Stimulated activated CD8-positive, alpha-beta memory T cell treated with anti-CD3 and anti-CD28 coated beads, Interleukin-15, amount 100 ng/mL, for 48 hours (primary cell): ENCODE measurements around the gene KLF15.

Source experiments
- DNase-seq, 2 donors: peaks; one replicate each; pipeline ENCODE4 v3.0.0-alpha.2; 2020; ENCODE audit warnings: low read depth in 2 of 2

The KLF15 gene

DNA sequence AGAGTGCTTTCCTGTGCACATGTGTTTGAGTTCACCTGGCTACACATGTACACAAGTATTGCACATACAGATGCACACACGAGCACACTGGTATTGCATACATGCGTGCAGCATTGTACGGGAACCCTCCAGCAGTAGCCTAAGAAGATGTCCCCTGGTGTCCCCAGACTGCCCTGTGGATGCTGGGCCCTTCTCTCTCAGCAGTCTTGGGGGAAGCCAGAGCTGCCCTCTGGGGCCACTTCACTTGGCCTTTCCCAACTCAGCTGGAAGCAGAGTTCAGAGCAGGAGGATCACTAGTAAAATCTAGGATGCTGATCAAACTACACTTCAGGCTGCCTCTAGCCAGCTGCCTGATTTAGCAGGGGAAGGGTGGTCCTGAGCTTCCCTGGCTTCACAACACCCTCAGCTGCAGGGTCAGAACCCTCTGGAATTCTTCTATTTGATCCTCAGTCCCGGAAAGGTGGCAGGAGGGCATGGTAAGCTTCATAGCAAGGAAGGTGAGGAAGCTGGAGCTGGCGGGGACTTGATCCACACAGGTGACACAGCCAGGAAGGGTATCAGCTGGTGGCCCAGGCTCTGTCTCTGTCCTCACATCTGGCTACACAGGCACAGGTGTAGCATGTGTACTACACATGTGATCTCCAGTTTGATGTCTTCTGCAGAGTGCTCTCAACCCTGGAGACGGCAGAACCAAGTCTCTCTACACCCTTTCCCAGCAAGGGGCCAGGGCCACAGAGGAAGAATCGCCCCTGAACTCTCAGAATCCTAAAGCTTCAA, 36.5 kb downstream of the KLF15 start:
- no peak for DNase-seq

DNA sequence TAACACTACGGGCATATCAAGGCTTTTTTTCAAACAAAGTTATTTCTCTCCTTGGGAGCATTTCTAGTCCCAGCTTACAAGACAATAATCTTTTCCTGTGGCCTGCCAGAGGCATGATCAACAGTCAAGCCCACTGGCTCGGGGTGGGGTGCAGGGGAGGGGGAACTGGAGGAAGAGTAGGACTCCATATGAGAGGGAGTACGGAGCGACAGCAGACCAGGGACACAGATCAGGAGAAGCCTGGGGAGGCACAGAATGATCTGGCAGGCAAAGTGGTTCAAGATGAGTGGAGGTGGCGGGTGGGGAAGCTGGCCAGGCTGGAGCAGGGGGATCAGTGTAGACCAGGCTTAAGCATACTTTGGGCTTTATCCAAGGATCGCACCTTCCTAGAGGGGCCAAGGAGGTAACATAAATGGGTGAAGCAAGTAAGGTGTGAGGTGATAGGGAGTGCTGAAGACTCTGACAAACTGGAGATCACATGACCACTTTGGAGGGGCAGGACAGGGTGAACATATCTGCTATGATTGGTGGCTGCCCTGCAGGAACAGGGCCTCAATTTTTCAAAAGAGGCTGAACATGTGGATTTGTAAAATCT, 37.4 kb downstream of the KLF15 start:
- DNase-seq = no peak

- no peak for DNase-seq
Observed at GRCh38 chr3:126317029-126317996, 39.9 kb downstream of the KLF15 start.

DNA sequence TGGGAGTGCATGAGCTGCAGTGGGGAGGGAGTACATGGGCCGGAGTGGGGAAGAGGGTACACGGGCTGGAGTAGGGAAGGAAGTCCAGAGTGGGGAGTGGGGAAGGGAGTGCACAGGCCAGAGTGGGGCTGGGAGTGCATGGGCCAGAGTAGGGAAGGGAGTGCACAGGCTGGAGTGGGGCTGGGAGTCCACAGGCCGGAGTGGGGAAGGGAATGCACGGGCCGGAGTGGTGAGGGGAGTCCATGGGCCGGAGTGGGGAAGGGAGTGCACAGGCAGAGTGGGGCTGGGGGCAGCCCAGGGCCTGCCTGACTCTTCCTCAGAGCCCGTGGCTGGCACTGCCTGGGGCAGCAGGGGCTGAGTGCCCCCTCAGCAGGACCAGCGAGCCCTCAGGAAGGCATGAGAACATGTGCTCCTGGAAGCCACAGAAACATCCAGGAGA, 40.7 kb downstream of the KLF15 start:
- no peak for DNase-seq

GRCh38 chr3:126316031-126316461, 41.2 kb downstream of the KLF15 start:
- DNase-seq = no peak

GRCh38 chr3:126314790-126315658, 42.2 kb downstream of the KLF15 start:
- no peak for DNase-seq

- DNase-seq = no peak
Observed at GRCh38 chr3:126314305-126314789, 42.9 kb downstream of the KLF15 start.

DNA sequence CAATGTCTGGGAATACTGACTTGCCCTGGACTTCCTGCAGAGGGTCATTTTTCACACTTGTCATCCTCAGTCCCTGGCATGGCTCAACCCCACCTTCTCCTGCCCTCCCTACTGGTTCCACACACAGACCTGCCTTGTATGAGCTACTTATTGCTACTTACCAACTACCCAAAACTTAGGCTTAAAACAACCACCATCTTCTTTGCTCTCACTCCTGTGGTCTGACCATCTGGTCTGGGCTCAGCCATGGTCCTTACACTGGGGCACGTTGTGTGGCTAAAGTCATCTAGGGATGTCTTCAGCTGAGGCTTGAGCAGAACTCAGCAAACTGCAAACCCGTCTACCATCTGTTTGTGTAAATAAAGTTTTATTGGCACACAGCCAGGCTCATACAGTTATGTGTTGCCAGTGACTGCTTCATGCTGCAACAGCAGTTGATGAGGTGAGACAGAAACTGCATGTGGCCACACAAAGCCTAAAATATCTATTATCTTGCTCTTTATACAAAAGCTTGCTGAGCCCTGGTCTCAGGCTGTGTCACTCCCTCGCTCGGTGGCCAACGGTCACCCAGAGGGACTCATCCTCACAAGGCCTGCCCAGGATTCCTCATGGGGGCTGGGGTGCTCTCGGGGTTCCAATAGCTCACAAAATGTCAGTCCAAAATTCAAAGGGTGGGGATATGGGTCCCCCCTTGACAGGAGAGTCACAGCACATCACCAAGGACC, 43.5 kb downstream of the KLF15 start:
- no peak for DNase-seq

GRCh38 chr3:126313166-126313565, 44.0 kb downstream of the KLF15 start:
- DNase-seq = no peak

DNA sequence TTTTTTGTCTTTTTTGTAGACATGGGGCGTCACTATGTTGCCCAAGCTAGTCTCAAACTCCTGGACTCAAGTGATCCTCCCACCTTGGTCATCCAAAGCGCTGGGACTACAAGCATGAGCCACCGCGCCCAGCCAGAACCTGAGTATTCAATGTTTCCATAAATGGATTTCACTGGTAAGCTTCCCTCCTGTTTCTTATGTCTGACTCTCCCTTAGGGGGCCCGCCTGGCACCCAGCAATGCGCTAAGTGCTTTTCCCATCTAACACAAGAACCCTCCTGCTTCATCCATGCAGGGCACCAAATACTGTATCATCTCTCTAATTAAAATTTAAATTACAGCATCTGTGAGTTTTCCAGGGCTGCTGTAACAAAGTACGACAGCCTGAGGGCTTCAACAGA, 44.9 kb downstream of the KLF15 start:
- no peak for DNase-seq

DNA sequence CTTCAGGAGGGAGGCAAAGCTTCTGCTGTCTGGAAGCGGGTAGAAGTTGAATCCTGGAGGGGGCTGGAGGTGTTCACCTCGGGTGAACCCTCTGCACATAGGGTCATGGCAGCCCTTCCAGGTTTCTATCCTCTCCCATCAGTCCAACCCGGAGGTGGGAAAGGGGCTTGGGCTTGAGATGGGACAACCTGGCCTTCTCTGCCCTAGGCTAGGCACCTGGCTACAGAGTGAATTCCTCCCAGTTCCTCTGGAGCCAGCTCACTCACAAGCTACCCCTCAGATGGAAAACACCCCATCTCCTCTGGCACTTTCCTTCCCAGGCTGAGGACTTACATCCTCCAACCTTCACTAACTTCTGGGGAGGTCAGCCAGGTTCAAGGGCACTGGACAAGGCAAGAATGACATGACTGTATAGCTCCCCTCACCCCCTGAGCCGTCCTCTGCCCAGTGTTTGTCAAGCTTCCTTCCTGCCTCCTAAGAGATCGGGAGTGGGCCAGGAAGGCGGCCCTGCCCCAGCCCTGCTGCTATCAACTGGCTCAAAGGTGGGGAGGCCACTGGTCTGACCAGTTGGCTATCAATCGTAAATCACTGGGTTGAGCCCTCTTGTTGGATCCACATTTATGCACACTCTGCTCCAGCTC, 45.8 kb downstream of the KLF15 start:
- DNase-seq = no peak

- DNase-seq = no peak
Observed at GRCh38 chr3:126310816-126311215, 46.4 kb downstream of the KLF15 start.

DNA sequence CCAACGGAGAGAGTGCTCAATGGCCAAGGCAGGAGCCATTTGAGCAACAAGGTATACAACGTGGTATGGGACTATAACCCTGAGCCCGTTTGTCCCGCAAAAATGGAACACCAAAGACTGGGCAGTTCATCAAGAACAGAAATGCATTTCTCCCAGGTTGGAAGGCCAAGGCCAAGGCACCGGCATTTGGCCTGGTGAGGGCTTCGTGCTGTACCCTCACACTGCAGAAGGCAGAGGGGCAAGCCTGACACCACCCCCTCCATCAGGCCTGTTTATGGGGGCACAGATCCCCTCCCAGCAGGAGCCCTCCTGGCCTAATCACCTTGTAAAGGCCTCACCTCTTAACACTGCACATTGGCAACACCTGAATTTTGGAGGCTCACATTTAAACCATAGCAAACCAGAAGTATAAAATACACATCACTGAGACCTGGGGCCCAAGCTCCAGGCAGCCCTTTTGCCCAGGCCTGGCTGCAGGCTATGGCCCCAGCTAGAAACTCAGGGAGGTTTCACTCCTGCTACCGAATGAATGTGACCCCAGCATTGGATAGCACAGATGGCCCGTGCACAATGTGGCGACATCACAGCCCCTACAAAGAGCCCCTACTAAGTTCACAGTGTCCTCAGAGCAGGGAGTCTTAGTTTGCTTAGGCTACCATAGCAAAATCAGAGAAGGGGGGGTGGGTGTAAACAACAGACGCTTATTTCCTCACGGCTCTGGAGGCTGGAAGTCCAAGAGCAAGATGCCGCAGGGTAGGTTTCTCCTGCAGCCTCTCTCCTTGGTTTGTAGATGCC, 47.1 kb downstream of the KLF15 start:
- no peak for DNase-seq

DNA sequence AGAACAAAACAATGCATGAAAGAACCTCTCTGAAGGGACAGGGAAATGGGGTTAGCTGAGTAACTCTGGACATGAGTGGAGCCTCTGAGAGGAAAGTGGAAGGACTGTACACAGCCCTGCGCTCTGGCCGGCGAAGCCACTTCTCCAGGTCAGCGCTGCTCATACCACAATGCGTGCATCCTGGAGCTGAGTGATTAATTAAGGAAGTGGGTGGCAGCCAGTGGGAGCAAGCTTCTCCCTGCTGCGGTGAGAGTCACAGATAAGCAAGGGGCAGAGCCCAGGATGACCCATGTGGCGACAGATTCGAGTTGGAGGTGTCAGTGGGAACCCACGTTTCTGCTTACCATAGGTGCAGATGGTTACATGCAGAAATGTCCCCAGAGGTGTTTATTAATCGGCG, 48.0 kb downstream of the KLF15 start:
- DNase-seq = no peak

DNA sequence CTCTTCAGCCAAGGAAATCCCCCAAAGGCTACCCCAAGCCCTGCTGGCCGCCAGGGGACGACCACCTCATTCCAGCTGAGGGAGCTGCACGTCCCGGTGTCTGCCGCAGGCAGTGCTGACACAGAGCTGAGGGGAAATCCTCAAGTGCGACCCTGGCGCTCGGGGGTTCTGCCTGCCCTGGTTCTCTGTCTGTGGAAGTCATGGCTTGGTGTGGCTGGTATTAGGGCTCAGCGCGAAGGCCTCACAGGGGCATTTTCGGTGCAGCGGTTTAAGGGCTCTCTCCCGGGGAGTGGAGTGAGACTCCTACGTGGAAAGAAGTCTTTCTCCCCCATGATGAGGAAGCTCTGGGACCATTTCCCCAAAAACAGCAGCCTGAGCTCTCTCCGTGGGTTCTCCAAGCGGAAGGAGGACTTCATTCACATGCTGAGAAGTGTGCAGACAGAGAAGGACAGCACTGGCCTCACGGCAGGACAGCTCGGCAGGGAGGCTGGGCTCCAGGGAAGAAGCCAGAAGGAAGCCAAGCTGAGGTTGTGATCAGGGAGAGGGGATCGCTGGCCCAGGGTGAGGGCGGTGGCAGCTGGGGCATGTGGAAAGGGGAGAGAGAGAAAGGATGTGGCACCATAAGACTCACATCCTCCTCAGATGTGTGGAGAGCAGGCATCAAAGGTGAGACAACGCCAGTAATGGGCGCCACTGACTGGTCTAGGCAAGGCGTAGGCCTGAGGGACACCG, 48.6 kb downstream of the KLF15 start:
- DNase-seq = no peak

- DNase-seq = no peak
Observed at GRCh38 chr3:126307591-126308393, 49.4 kb downstream of the KLF15 start.

DNA sequence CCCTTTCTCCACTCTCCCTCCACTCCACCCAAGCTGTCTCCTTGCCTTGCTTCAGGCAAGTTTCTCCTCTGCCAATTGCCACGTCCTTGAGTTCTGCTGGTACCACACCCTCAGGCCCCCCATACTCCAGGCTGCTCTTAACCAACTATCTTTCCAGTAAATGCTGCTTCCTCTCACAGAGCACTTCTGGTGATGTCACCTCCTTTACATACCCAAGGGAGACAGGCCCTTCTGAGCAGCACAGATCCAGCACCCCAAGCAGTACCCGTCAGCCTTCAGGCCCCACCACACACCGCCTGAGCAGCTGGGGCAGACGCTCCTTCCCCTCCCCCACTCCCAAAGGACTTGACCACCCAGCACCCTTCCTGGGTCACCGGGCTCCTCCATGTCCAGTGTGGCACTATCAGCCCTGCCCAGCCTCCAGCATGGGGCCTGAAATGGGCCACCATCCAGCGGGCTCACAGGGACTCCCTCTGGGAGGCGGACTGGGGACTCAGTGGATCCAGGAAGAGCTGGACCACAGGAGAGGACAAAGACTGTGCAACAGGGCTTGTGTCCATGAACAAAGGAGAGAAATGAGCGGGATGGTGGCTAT, 50.2 kb downstream of the KLF15 start:
- DNase-seq = no peak
